ENCODE results near the gene FLT3.

Gene FLT3

GRCh38 chr13:28056426-28056825 is 44.0 kb downstream of the FLT3 start:
- Histone ChIP-seq H3K27ac (ENCODE audit: low read depth, low read length, severe bottlenecking) (no peak overlapping the region), H3K9me3 (ENCODE audit: control insufficient read depth, low read length) (no peaks in the 10 kb centered on the region), H3K4me1 (ENCODE audit: control insufficient read depth, insufficient read depth, low read length, poor library complexity, severe bottlenecking) (no peaks in the 10 kb centered on the region), H3K4me3 (ENCODE audit: extremely low read depth, insufficient read depth, low read length, poor library complexity, severe bottlenecking) (no peak overlapping the region), H3K36me3 (ENCODE audit: control insufficient read depth, insufficient read depth, low read length) (no peaks in the 10 kb centered on the region)
- WGBS, 2 experiments (ENCODE audit: insufficient coverage in 2 of 2) = 87 to 90% methylated on average over 6 to 7 of the region's 9 CpGs

GRCh38 chr13:28055357-28055756 is 45.0 kb downstream of the FLT3 start:
- Histone ChIP-seq H3K9me3 (ENCODE audit: control insufficient read depth, low read length) (no peaks in the 10 kb centered on the region), H3K4me3 (ENCODE audit: extremely low read depth, insufficient read depth, low read length, poor library complexity, severe bottlenecking) (no peak overlapping the region), H3K4me1 (ENCODE audit: control insufficient read depth, insufficient read depth, low read length, poor library complexity, severe bottlenecking) (no peaks in the 10 kb centered on the region), H3K36me3 (ENCODE audit: control insufficient read depth, insufficient read depth, low read length) (no peaks in the 10 kb centered on the region), H3K27ac (ENCODE audit: low read depth, low read length, severe bottlenecking) (no peak overlapping the region)
- no CpG with 5 or more reads among the region's 2 CpGs for WGBS, 2 experiments (ENCODE audit: insufficient coverage in 2 of 2)

GRCh38 chr13:28052945-28053344 is 47.4 kb downstream of the FLT3 start:
- Histone ChIP-seq H3K9me3 (ENCODE audit: control insufficient read depth, low read length) (no peaks in the 10 kb centered on the region), H3K27ac (ENCODE audit: low read depth, low read length, severe bottlenecking) (no peak overlapping the region)

GRCh38 chr13:28049880-28050875 is 50.2 kb downstream of the FLT3 start:
- no peak overlapping the region for H3K4me3 ChIP-seq (ENCODE audit: extremely low read depth, insufficient read depth, low read length, poor library complexity, severe bottlenecking)
- no peaks in the 10 kb centered on the region for H3K4me1 ChIP-seq (ENCODE audit: control insufficient read depth, insufficient read depth, low read length, poor library complexity, severe bottlenecking)

More at GRCh38 chr13:28052945-28053344, 47.4 kb downstream of the FLT3 start:
- H3K4me1 ChIP-seq (ENCODE audit: control insufficient read depth, insufficient read depth, low read length, poor library complexity, severe bottlenecking) = no peaks in the 10 kb centered on the region
- no peaks in the 10 kb centered on the region for H3K36me3 ChIP-seq (ENCODE audit: control insufficient read depth, insufficient read depth, low read length)
- H3K4me3 ChIP-seq (ENCODE audit: extremely low read depth, insufficient read depth, low read length, poor library complexity, severe bottlenecking) = no peak overlapping the region

GRCh38 chr13:28049215-28049614 is 51.2 kb downstream of the FLT3 start:
- 46 to 53% methylated on average over 3 to 4 of the region's 5 CpGs for WGBS, 2 experiments (ENCODE audit: insufficient coverage in 2 of 2)
- no peak overlapping the region for H3K4me3 ChIP-seq (ENCODE audit: extremely low read depth, insufficient read depth, low read length, poor library complexity, severe bottlenecking)

More at GRCh38 chr13:28049880-28050875, 50.2 kb downstream of the FLT3 start:
- Histone ChIP-seq H3K36me3 (ENCODE audit: control insufficient read depth, insufficient read depth, low read length) (no peaks in the 10 kb centered on the region), H3K9me3 (ENCODE audit: control insufficient read depth, low read length) (no peaks in the 10 kb centered on the region), H3K27ac (ENCODE audit: low read depth, low read length, severe bottlenecking) (no peak overlapping the region)
- 22 to 55% methylated on average over 3 of the region's 7 CpGs for WGBS, 2 experiments (ENCODE audit: insufficient coverage in 2 of 2)

GRCh38 chr13:28048768-28049167 is 51.6 kb downstream of the FLT3 start:
- H3K4me1 ChIP-seq (ENCODE audit: control insufficient read depth, insufficient read depth, low read length, poor library complexity, severe bottlenecking) = no peaks in the 10 kb centered on the region
- no peaks in the 10 kb centered on the region for H3K9me3 ChIP-seq (ENCODE audit: control insufficient read depth, low read length)
- no peak overlapping the region for H3K4me3 ChIP-seq (ENCODE audit: extremely low read depth, insufficient read depth, low read length, poor library complexity, severe bottlenecking)
- H3K36me3 ChIP-seq (ENCODE audit: control insufficient read depth, insufficient read depth, low read length) = no peaks in the 10 kb centered on the region
- H3K27ac ChIP-seq (ENCODE audit: low read depth, low read length, severe bottlenecking) = no peak overlapping the region
- 67 to 72% methylated on average over 4 to 5 of the region's 6 CpGs for WGBS, 2 experiments (ENCODE audit: insufficient coverage in 2 of 2)

More at GRCh38 chr13:28049215-28049614, 51.2 kb downstream of the FLT3 start:
- Histone ChIP-seq H3K27ac (ENCODE audit: low read depth, low read length, severe bottlenecking) (no peak overlapping the region), H3K4me1 (ENCODE audit: control insufficient read depth, insufficient read depth, low read length, poor library complexity, severe bottlenecking) (no peaks in the 10 kb centered on the region), H3K9me3 (ENCODE audit: control insufficient read depth, low read length) (no peaks in the 10 kb centered on the region), H3K36me3 (ENCODE audit: control insufficient read depth, insufficient read depth, low read length) (no peaks in the 10 kb centered on the region)

- no peaks in the 10 kb centered on the region for H3K4me1 ChIP-seq (ENCODE audit: control insufficient read depth, insufficient read depth, low read length, poor library complexity, severe bottlenecking)
- H3K4me3 ChIP-seq (ENCODE audit: extremely low read depth, insufficient read depth, low read length, poor library complexity, severe bottlenecking) = no peak overlapping the region
- 50 to 80% methylated on average over 2 of the region's 7 CpGs for WGBS, 2 experiments (ENCODE audit: insufficient coverage in 2 of 2)
- H3K27ac ChIP-seq (ENCODE audit: low read depth, low read length, severe bottlenecking) = no peak overlapping the region
- no peaks in the 10 kb centered on the region for H3K36me3 ChIP-seq (ENCODE audit: control insufficient read depth, insufficient read depth, low read length)
- H3K9me3 ChIP-seq (ENCODE audit: control insufficient read depth, low read length) = no peaks in the 10 kb centered on the region
Observed at GRCh38 chr13:28047757-28048388, 52.5 kb downstream of the FLT3 start.

GRCh38 chr13:28046981-28047380 is 53.4 kb downstream of the FLT3 start:
- no peaks in the 10 kb centered on the region for H3K9me3 ChIP-seq (ENCODE audit: control insufficient read depth, low read length)
- H3K27ac ChIP-seq (ENCODE audit: low read depth, low read length, severe bottlenecking) = no peak overlapping the region
- WGBS, 2 experiments (ENCODE audit: insufficient coverage in 2 of 2) = 92 to 100% methylated on average over 3 of the region's 4 CpGs
- H3K4me3 ChIP-seq (ENCODE audit: extremely low read depth, insufficient read depth, low read length, poor library complexity, severe bottlenecking) = no peak overlapping the region
- no peaks in the 10 kb centered on the region for H3K36me3 ChIP-seq (ENCODE audit: control insufficient read depth, insufficient read depth, low read length)
- H3K4me1 ChIP-seq (ENCODE audit: control insufficient read depth, insufficient read depth, low read length, poor library complexity, severe bottlenecking) = no peaks in the 10 kb centered on the region

GRCh38 chr13:28045861-28046260 is 54.5 kb downstream of the FLT3 start:
- Histone ChIP-seq H3K36me3 (ENCODE audit: control insufficient read depth, insufficient read depth, low read length) (no peaks in the 10 kb centered on the region), H3K4me3 (ENCODE audit: extremely low read depth, insufficient read depth, low read length, poor library complexity, severe bottlenecking) (no peak overlapping the region), H3K4me1 (ENCODE audit: control insufficient read depth, insufficient read depth, low read length, poor library complexity, severe bottlenecking) (no peaks in the 10 kb centered on the region), H3K27ac (ENCODE audit: low read depth, low read length, severe bottlenecking) (no peak overlapping the region), H3K9me3 (ENCODE audit: control insufficient read depth, low read length) (no peaks in the 10 kb centered on the region)
- WGBS, 2 experiments (ENCODE audit: insufficient coverage in 2 of 2) = 80 to 90% methylated on average over 1 to 2 of the region's 3 CpGs

GRCh38 chr13:28044608-28045007 is 55.8 kb downstream of the FLT3 start:
- Histone ChIP-seq H3K27ac (ENCODE audit: low read depth, low read length, severe bottlenecking) (no peak overlapping the region), H3K4me3 (ENCODE audit: extremely low read depth, insufficient read depth, low read length, poor library complexity, severe bottlenecking) (no peak overlapping the region), H3K36me3 (ENCODE audit: control insufficient read depth, insufficient read depth, low read length) (no peaks in the 10 kb centered on the region), H3K4me1 (ENCODE audit: control insufficient read depth, insufficient read depth, low read length, poor library complexity, severe bottlenecking) (no peaks in the 10 kb centered on the region), H3K9me3 (ENCODE audit: control insufficient read depth, low read length) (no peaks in the 10 kb centered on the region)
- no CpG with 5 or more reads among the region's 2 CpGs for WGBS, 2 experiments (ENCODE audit: insufficient coverage in 2 of 2)

GRCh38 chr13:28043224-28043623 is 57.2 kb downstream of the FLT3 start:
- 100% methylated on average over 1 of the region's 4 CpGs; no CpG with 5 or more reads in 1 of the 2 experiments for WGBS, 2 experiments (ENCODE audit: insufficient coverage in 2 of 2)

More at GRCh38 chr13:28043224-28043623, 57.2 kb downstream of the FLT3 start:
- Histone ChIP-seq H3K27ac (ENCODE audit: low read depth, low read length, severe bottlenecking) (no peak overlapping the region), H3K4me3 (ENCODE audit: extremely low read depth, insufficient read depth, low read length, poor library complexity, severe bottlenecking) (no peak overlapping the region), H3K36me3 (ENCODE audit: control insufficient read depth, insufficient read depth, low read length) (no peaks in the 10 kb centered on the region), H3K9me3 (ENCODE audit: control insufficient read depth, low read length) (no peaks in the 10 kb centered on the region), H3K4me1 (ENCODE audit: control insufficient read depth, insufficient read depth, low read length, poor library complexity, severe bottlenecking) (no peaks in the 10 kb centered on the region)

Measured in mesodermal cell (in vitro differentiated cells).